IPS-18a (cell line): ENCODE results near the gene DCAF8L2.
"Not testable (repeated sequence)": the region's sequence is repeated elsewhere in the genome, so short reads cannot be mapped to it uniquely, and the experiment has no call there.

Source experiments
- H3K27ac ChIP-seq: one replicate; pipeline ENCODE4 v1.5.1; 2013; ENCODE audit warnings: low read length
- H3K27me3 ChIP-seq: one replicate; pipeline ENCODE4 v1.6.1; 2013; ENCODE audit warnings: mild to moderate bottlenecking, low read length; ENCODE audit not compliant: control insufficient read depth, insufficient read depth
- H3K36me3 ChIP-seq: one replicate; pipeline ENCODE4 v1.6.1; 2013; ENCODE audit warnings: low read depth, low read length; ENCODE audit not compliant: control insufficient read depth
- H3K4me1 ChIP-seq: one replicate; pipeline ENCODE4 v1.6.1; 2013; ENCODE audit warnings: low read depth, low read length; ENCODE audit not compliant: control insufficient read depth
- H3K4me3 ChIP-seq: one replicate; pipeline ENCODE4 v1.5.1; 2013; ENCODE audit warnings: low read length
- H3K9ac ChIP-seq: one replicate; pipeline ENCODE4 v1.6.1; 2013; ENCODE audit warnings: mild to moderate bottlenecking, low read length, moderate library complexity
- H3K9me3 ChIP-seq: one replicate; pipeline ENCODE4 v1.6.1; 2013; ENCODE audit warnings: low read depth, low read length; ENCODE audit not compliant: control insufficient read depth

DCAF8L2 gene

GRCh38 chrX:27746516-27746915 is 156.4 kb downstream of the DCAF8L2 start:
- H3K36me3 ChIP-seq: no peaks in the 10 kb centered on the region
- H3K27ac ChIP-seq: no peak overlapping the region
- H3K4me3 ChIP-seq: no peak overlapping the region
- no peaks in the 10 kb centered on the region for H3K27me3 ChIP-seq
- no peak overlapping the region for H3K9ac ChIP-seq
- H3K9me3 ChIP-seq: peaks cover 4% of the 10 kb centered on the region
- no peaks in the 10 kb centered on the region for H3K4me1 ChIP-seq

- not testable (repeated sequence) for H3K36me3 ChIP-seq, H3K4me1 ChIP-seq, H3K4me3 ChIP-seq, H3K27ac ChIP-seq, H3K9me3 ChIP-seq, H3K9ac ChIP-seq, H3K27me3 ChIP-seq
Measured at GRCh38 chrX:27750298-27750697, 160.2 kb downstream of the DCAF8L2 start.

- Histone ChIP-seq H3K4me3 (no peak overlapping the region), H3K9ac (no peak overlapping the region), H3K9me3 (peaks cover 9% of the 10 kb centered on the region), H3K36me3 (no peaks in the 10 kb centered on the region), H3K4me1 (no peaks in the 10 kb centered on the region), H3K27me3 (no peaks in the 10 kb centered on the region), H3K27ac (no peak overlapping the region)
Measured at GRCh38 chrX:27751976-27752375, 161.8 kb downstream of the DCAF8L2 start.

GRCh38 chrX:27765718-27766117 is 175.6 kb downstream of the DCAF8L2 start:
- Histone ChIP-seq H3K27me3 (no peaks in the 10 kb centered on the region), H3K36me3 (no peaks in the 10 kb centered on the region), H3K4me3 (no peak overlapping the region), H3K9me3 (peaks cover 6% of the 10 kb centered on the region), H3K9ac (no peak overlapping the region), H3K4me1 (no peaks in the 10 kb centered on the region), H3K27ac (no peak overlapping the region)

- Histone ChIP-seq H3K9ac (no peak overlapping the region), H3K4me1 (no peaks in the 10 kb centered on the region), H3K36me3 (no peaks in the 10 kb centered on the region), H3K27me3 (no peaks in the 10 kb centered on the region), H3K9me3 (peaks cover 6% of the 10 kb centered on the region), H3K27ac (no peak overlapping the region), H3K4me3 (no peak overlapping the region)
Measured at GRCh38 chrX:27767387-27767786, 177.2 kb downstream of the DCAF8L2 start.

GRCh38 chrX:27775984-27776383 is 185.8 kb downstream of the DCAF8L2 start:
- Histone ChIP-seq H3K4me1 (no peaks in the 10 kb centered on the region), H3K4me3 (no peak overlapping the region), H3K9me3 (peaks cover 13% of the 10 kb centered on the region), H3K9ac (no peak overlapping the region), H3K27ac (no peak overlapping the region), H3K36me3 (no peaks in the 10 kb centered on the region), H3K27me3 (no peaks in the 10 kb centered on the region)

GRCh38 chrX:27796640-27797257 is 206.6 kb downstream of the DCAF8L2 start:
- Histone ChIP-seq H3K36me3 (no peaks in the 10 kb centered on the region), H3K4me3 (no peak overlapping the region), H3K27ac (no peak overlapping the region), H3K27me3 (no peaks in the 10 kb centered on the region), H3K9me3 (peaks cover 14% of the 10 kb centered on the region), H3K9ac (no peak overlapping the region), H3K4me1 (no peaks in the 10 kb centered on the region)

- no peaks in the 10 kb centered on the region for H3K4me1 ChIP-seq
- no peak overlapping the region for H3K27ac ChIP-seq
- H3K27me3 ChIP-seq: no peaks in the 10 kb centered on the region
- H3K9ac ChIP-seq: no peak overlapping the region
- peaks cover 14% of the 10 kb centered on the region for H3K9me3 ChIP-seq
- no peaks in the 10 kb centered on the region for H3K36me3 ChIP-seq
- H3K4me3 ChIP-seq: no peak overlapping the region
Measured at GRCh38 chrX:27797575-27797974, 207.4 kb downstream of the DCAF8L2 start.
